ENCODE measurements around the gene USP30. TPM values are rescaled to one million over a fixed set of nuclear protein-coding genes. Genes with fewer than 3 reads are reported as not detected.
A peak's percentile ranks its signal among the peaks of the same experiment; 100 is the strongest.

Gene USP30
- polyA plus RNA-seq, 3 donors from 2014 or later: 10.2 to 17.5 (median 12.8) TPM

DNA sequence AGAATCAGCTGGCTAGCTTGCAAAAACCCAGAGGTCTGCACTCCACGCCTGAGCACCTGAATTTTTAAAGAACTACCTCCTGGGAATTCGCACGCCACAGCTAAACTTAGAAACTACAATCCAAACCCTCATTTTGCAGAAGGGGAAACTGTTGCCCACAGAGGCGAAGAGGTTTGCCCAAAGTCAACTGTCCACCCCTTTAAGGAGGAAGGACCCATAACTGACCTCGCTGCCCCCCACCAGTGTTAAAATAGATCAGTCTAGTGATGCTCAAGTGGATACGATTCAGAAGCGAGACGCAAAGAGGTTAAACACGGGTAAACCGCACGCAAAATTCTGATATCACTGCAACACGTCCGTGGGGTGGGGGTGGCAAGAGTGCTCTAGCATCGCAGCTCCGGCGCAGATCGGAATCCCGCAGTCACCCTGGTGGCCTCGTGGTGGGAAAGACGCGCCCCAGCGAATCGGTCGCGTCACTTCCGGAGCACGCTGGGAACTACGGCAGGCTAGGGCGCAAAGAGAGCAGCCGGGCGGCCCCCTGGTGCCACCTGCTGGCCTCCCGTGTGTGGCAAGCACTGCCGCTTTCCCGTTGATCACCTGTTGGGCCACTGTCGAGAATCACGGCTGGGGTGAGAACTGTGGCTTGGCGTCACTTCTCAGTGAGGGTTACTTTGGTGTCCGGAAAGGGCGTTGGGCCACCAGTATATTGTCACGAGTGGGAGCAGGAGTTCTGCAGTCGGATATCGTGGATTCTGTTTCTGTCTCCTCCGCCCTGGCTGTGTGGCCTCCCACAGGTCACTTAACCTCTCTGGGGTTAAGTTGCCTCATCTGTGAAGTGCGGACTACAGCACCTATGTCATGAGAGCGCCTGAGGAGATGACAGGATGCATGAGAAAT, 40.9 kb downstream of the USP30 start, which contains the start of gene ALKBH2:
Gene ALKBH2 (minus strand): TSS at position 451 of the 897 bp plus-strand sequence. CDS start 686 bp downstream, outside the sequence.
- peak within 1 kb of the TSS; percentile 83 to 90 (median 89) for H3K4me3 Mint-ChIP-seq
- peak within 1 kb of the TSS; percentile 94 to 98 (median 96) for H3K27ac Mint-ChIP-seq
- H3K9me3 Mint-ChIP-seq: no peaks in the 10 kb centered on the region
- peaks cover 0 to 8% (median 0%) of the 10 kb centered on the region in 3 donors for H3K36me3 Mint-ChIP-seq
- peak; percentile 96 to 97 (median 97) for DNase-seq
- H3K27me3 Mint-ChIP-seq (ENCODE audit: low read depth in 3 of 3): peaks cover 9 to 16% (median 14%) of the 10 kb centered on the region in 3 donors
- H3K4me1 Mint-ChIP-seq: peaks cover 26 to 39% of the 10 kb centered on the region in 2 donors

DNA sequence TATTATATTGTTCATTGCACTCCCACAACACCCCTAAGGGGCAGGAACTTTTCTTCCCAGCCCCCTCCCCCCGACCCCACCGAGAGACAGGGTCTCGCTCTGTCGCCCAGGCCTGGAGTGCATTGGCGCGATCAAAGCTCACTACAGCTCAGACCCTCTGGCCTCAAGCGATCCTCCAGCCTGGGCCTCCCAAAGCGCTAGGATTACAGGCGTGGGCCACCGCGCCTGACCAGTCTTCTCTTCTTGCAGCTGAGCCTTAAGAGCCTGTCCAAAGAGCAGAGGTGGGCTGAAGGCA, 44.7 kb downstream of the USP30 start:
- peaks cover 47 to 60% of the 10 kb centered on the region in 2 donors for H3K4me1 Mint-ChIP-seq
- no peak for DNase-seq
- no peaks in the 10 kb centered on the region for H3K9me3 Mint-ChIP-seq
- no peak overlapping the region for H3K27ac Mint-ChIP-seq
- H3K27me3 Mint-ChIP-seq (ENCODE audit: low read depth in 3 of 3): peaks cover 9 to 17% (median 15%) of the 10 kb centered on the region in 3 donors
- H3K36me3 Mint-ChIP-seq: no peaks in the 10 kb centered on the region
- H3K4me3 Mint-ChIP-seq: peak overlapping the region in 4 of 5 donors; percentile 21 to 49 (median 38)

DNA sequence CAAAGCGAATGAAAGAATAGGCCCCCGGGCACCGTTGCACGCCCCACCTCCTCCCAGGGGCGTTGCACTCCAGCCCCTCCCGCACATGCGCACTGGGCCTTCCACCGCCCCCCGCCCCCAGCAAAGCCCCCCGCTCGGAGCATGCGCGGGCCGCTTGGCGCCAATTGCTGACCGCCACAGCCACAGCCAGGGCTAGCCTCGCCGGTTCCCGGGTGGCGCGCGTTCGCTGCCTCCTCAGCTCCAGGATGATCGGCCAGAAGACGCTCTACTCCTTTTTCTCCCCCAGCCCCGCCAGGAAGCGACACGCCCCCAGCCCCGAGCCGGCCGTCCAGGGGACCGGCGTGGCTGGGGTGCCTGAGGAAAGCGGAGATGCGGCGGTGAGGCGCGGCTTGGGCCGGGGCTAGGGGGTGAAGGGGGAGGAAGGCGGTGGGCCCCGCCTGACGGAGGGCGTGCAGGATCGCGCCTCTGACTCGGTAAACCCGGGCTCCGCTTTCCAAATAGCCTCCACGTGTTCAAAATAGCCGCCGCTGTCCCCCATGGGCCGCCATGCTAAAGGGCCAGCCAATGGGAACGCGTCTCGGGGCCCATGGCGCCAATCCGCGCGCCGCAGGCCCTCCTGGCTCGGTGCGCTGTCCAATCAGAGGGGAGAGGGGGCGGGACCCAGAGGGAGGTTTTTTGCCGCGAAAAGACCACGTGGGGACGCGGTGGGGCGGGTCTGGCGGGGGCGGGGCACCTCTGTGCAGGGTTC, 45.2 kb downstream of the USP30 start, which contains the start of gene UNG:
Gene UNG (plus strand): TSS at position 163 of the 748 bp plus-strand sequence. CDS start 83 bp downstream, at position 246.
- peaks cover 0 to 3% (median 2%) of the 10 kb centered on the region in 3 donors for H3K36me3 Mint-ChIP-seq
- peaks cover 42 to 55% of the 10 kb centered on the region in 2 donors for H3K4me1 Mint-ChIP-seq
- H3K9me3 Mint-ChIP-seq: no peaks in the 10 kb centered on the region
- H3K27me3 Mint-ChIP-seq (ENCODE audit: low read depth in 3 of 3): peaks cover 9 to 17% (median 15%) of the 10 kb centered on the region in 3 donors
- peak; percentile 94 to 95 (median 95) for DNase-seq
- peak within 1 kb of the TSS; percentile 85 to 92 (median 87) for H3K4me3 Mint-ChIP-seq
- peak within 1 kb of the TSS; percentile 82 to 97 (median 94) for H3K27ac Mint-ChIP-seq

DNA sequence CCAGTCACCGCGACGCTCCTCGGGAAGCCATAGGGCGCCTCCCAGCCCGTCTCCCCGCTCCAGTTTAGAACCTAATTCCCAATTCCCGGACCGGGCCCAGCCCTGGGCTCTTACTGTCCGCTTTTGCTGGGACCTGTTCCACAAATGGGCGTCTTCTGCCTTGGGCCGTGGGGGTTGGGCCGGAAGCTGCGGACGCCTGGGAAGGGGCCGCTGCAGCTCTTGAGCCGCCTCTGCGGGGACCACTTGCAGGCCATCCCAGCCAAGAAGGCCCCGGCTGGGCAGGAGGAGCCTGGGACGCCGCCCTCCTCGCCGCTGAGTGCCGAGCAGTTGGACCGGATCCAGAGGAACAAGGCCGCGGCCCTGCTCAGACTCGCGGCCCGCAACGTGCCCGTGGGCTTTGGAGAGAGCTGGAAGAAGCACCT, 45.8 kb downstream of the USP30 start:
- peaks cover 1 to 4% (median 3%) of the 10 kb centered on the region in 3 donors for H3K36me3 Mint-ChIP-seq
- peak overlapping the region; percentile 85 to 92 (median 87) for H3K4me3 Mint-ChIP-seq
- no peaks in the 10 kb centered on the region for H3K9me3 Mint-ChIP-seq
- H3K27me3 Mint-ChIP-seq (ENCODE audit: low read depth in 3 of 3): peaks cover 6 to 14% (median 13%) of the 10 kb centered on the region in 3 donors
- DNase-seq: no peak
- peaks cover 36 to 49% of the 10 kb centered on the region in 2 donors for H3K4me1 Mint-ChIP-seq
- H3K27ac Mint-ChIP-seq: peak overlapping the region; percentile 82 to 97 (median 94)

DNA sequence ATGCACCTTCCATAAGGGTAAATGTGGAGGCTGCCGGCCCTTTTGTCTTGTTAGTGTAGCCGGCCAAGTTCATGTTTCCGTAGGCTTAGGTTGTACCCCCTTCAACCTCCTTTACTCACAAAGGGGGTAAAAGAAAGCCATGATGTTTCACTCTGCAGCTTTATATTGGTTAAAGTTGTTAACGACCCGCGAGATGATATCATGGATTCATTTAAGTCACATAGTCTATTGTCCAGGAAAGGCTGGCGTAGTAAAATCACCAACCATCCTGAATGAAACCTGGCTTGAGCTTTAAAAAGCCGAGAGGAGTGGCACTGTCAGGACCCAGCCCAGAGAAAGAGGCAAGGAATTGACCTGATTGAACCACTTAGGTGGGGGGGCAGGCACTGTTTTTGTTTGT, 46.3 kb downstream of the USP30 start:
- peaks cover 3 to 8% (median 4%) of the 10 kb centered on the region in 3 donors for H3K36me3 Mint-ChIP-seq
- H3K4me1 Mint-ChIP-seq: peaks cover 31 to 45% of the 10 kb centered on the region in 2 donors
- H3K27ac Mint-ChIP-seq: peak overlapping the region; percentile 82 to 97 (median 94)
- no peak for DNase-seq
- peak overlapping the region; percentile 85 to 92 (median 87) for H3K4me3 Mint-ChIP-seq
- H3K9me3 Mint-ChIP-seq: no peaks in the 10 kb centered on the region
- H3K27me3 Mint-ChIP-seq (ENCODE audit: low read depth in 3 of 3): peaks cover 5 to 10% (median 8%) of the 10 kb centered on the region in 3 donors

DNA sequence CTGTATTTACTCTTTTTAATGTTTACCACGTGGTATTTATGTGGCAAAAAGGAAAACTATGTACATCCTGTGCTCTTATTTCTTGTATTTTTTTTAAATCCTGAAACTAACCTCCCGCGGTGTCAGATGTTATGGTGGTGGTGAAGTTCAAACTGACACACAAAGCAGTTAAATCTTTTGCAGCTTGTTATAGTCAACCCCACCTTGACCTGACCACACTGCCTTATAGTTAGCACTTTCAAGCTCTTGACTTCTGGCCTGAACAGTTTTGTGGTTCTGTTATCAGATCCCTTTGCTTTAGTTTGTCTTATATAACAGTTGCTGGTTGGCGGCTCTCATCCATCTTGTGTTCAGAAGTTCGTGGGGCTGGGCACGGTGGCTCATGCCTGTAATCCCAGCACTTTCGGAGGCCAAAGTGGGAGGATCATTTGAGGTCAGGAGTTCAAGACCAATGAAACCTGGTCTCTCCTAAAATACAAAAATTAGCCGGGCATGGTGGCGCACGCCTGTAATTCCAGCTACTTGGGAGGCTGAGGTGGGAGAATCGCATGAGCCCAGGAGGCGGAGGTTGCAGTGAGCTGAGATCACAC, 47.1 kb downstream of the USP30 start:
- H3K27ac Mint-ChIP-seq: peak overlapping the region; percentile 82 to 97 (median 94)
- H3K27me3 Mint-ChIP-seq (ENCODE audit: low read depth in 3 of 3): peaks cover 5 to 9% (median 6%) of the 10 kb centered on the region in 3 donors
- H3K4me3 Mint-ChIP-seq: peak overlapping the region; percentile 85 to 92 (median 87)
- H3K9me3 Mint-ChIP-seq: no peaks in the 10 kb centered on the region
- peaks cover 7 to 12% (median 8%) of the 10 kb centered on the region in 3 donors for H3K36me3 Mint-ChIP-seq
- peaks cover 28 to 36% of the 10 kb centered on the region in 2 donors for H3K4me1 Mint-ChIP-seq
- peak; percentile 43 to 64 (median 56) for DNase-seq

DNA sequence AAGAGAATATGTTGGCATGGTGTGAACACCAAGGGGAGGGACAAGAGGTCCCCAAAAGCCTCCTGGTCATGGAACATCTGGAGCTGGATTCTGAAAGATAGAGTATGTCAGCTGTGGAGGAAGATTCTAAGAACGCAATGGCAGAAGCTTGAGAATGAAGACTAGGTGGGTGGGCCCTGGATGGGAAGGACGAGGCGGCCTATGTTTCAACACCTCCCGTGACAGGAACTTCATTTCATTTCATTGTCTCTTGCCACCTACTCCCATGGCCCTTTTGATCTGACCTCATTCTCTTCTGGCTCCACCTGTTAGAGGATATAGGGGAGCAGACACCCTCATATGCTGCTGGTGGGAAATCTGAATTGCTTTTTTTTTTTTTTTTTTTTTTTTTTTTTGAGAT, 48.4 kb downstream of the USP30 start:
- peaks cover 14 to 18% (median 16%) of the 10 kb centered on the region in 3 donors for H3K36me3 Mint-ChIP-seq
- peaks cover 5 to 9% (median 6%) of the 10 kb centered on the region in 3 donors for H3K27me3 Mint-ChIP-seq (ENCODE audit: low read depth in 3 of 3)
- peak overlapping the region in 4 of 5 donors; percentile 7 to 92 (median 48) for H3K4me3 Mint-ChIP-seq
- peak overlapping the region; percentile 82 to 97 (median 94) for H3K27ac Mint-ChIP-seq
- no peaks in the 10 kb centered on the region for H3K9me3 Mint-ChIP-seq
- peaks cover 28 to 35% of the 10 kb centered on the region in 2 donors for H3K4me1 Mint-ChIP-seq
- DNase-seq: no peak

DNA sequence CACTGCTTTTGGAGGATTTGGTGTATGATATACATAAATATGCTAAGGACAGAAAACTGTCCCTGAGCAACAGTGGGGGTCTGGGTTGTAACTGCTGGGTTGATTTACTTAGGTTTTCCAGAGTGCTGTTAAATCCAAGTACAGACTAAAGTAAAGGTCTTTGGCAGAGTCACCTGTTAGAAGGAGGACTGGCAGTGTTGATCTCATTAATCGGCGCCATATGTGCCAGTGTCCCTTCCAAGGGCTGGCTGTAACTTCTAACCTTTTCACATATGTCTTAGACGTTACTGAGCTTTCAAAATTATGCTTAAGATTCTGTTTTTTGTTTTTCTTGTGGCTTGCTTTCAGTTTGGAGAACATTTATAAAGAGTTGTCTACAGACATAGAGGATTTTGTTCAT, 50.1 kb downstream of the USP30 start:
- DNase-seq: no peak
- Mint-ChIP-seq H3K4me1 (peaks cover 28 to 34% of the 10 kb centered on the region in 2 donors), H3K9me3 (no peaks in the 10 kb centered on the region), H3K36me3 (peaks cover 17 to 21% (median 18%) of the 10 kb centered on the region in 3 donors), H3K27ac (no peak overlapping the region), H3K4me3 (no peak overlapping the region), H3K27me3 (ENCODE audit: low read depth in 3 of 3) (peaks cover 5 to 9% (median 6%) of the 10 kb centered on the region in 3 donors)

DNA sequence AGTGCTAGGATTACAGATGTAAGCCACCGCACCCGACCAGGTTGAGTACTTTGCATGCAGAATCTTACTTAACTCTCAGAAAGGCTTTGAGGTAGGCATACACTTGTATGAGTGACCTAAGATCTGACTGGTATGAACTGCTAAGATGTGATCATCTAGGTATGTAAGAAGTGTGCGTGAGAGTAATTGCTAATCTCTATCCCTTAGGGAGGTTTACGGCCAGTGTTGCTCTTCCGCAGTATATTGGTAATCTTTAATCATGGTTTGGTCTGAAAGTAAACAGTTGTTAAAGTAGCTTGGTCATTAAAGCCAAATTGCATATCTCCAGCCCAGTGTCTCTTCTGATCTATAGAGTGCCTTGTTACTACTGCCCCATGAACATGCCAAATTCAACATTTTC, 52.8 kb downstream of the USP30 start:
- DNase-seq: no peak
- Mint-ChIP-seq H3K36me3 (peaks cover 18 to 37% (median 24%) of the 10 kb centered on the region in 3 donors), H3K9me3 (no peaks in the 10 kb centered on the region), H3K4me1 (peaks cover 7 to 8% of the 10 kb centered on the region in 2 donors), H3K4me3 (no peak overlapping the region), H3K27ac (no peak overlapping the region), H3K27me3 (ENCODE audit: low read depth in 3 of 3) (peaks cover 0 to 1% (median 0%) of the 10 kb centered on the region in 3 donors)

DNA sequence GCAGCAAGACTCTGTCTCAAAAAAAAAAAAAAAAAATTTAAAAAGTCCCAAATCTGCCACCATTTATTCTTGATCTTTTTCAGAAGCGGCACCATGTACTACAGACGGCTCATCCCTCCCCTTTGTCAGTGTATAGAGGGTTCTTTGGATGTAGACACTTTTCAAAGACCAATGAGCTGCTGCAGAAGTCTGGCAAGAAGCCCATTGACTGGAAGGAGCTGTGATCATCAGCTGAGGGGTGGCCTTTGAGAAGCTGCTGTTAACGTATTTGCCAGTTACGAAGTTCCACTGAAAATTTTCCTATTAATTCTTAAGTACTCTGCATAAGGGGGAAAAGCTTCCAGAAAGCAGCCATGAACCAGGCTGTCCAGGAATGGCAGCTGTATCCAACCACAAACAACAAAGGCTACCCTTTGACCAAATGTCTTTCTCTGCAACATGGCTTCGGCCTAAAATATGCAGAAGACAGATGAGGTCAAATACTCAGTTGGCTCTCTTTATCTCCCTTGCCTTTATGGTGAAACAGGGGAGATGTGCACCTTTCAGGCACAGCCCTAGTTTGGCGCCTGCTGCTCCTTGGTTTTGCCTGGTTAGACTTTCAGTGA, 57.5 kb downstream of the USP30 start:
- Mint-ChIP-seq H3K4me1 (peaks cover 1 to 5% of the 10 kb centered on the region in 2 donors), H3K27me3 (ENCODE audit: low read depth in 3 of 3) (peaks cover 0 to 2% (median 0%) of the 10 kb centered on the region in 3 donors), H3K27ac (peak overlapping the region in 5 of 6 donors; percentile 10 to 87 (median 67)), H3K9me3 (no peaks in the 10 kb centered on the region), H3K36me3 (peaks cover 6 to 27% (median 17%) of the 10 kb centered on the region in 3 donors), H3K4me3 (peak overlapping the region in 1 of 5 donors; percentile 42)
- no peak for DNase-seq

DNA sequence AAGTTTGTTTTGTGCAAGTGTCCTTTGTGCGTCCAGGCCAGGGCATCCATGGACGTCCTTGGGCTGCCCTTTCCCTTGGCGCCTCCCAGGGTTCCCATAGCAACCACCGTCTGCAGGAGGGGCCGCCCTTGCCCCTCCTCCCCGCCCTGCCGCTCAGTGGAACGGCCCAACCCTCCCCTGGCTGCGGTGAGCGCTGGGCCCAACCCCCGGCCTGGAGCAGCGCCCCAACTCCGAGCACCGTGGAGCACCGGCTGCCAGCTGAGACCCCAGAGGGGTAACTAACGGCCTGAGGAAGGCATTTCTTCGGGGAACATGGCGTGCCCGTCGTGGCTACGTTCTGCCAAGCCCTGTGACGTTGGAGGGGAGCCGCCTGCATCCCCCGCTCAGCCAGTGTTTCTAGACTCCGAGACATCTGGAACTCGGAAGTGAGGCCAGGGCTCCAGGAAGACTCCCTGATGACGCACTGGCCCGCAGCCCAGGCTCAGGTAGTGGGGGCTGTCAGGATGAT, 58.7 kb downstream of the USP30 start:
- H3K36me3 Mint-ChIP-seq: peaks cover 0 to 17% (median 7%) of the 10 kb centered on the region in 3 donors
- H3K27ac Mint-ChIP-seq: peak overlapping the region in 5 of 6 donors; percentile 40 to 72 (median 60)
- H3K4me1 Mint-ChIP-seq: peaks cover 1 to 10% of the 10 kb centered on the region in 2 donors
- peaks cover 0 to 2% (median 0%) of the 10 kb centered on the region in 3 donors for H3K27me3 Mint-ChIP-seq (ENCODE audit: low read depth in 3 of 3)
- peak overlapping the region; percentile 34 to 77 (median 72) for H3K4me3 Mint-ChIP-seq
- DNase-seq: peak; percentile 18 to 46 (median 41)
- no peaks in the 10 kb centered on the region for H3K9me3 Mint-ChIP-seq

DNA sequence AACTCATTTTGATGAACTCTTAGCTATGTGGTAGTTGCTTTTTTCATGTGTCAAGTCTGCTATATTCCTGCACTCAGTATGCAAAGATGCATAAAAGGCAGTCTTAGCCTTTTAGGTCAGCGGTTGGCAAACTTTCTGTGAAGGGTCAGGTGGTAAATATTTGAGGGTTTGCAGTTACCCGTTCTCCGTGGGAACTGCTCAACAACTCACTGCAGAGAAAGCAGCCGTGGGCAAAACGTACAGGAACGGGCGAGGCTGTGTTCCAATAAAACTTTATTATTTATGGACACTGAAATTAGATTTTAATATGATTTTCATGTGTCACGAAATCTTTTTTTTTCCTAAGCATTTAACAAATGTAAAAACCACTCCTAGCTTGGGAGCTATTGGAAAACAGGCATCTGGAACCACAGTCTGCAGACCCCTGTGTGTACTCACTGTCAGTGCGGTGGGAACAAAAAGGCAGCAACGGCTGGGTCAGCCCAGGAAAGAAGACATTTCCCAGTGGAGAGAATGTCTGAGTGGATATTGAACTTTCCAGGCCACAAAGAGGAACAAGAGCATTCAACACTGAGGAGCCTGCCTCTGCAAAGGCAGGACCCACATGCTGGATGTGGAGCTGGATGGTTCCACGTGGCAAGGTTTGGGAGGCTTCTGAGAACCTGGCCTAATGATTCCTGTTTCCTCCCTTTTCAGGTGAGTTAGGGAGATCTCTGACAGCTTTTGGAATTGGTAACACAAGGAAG, 60.5 kb downstream of the USP30 start:
- Mint-ChIP-seq H3K27ac (no peak overlapping the region), H3K4me1 (peaks cover 1 to 10% of the 10 kb centered on the region in 2 donors), H3K36me3 (peaks cover 0 to 12% (median 4%) of the 10 kb centered on the region in 3 donors), H3K4me3 (no peak overlapping the region), H3K27me3 (ENCODE audit: low read depth in 3 of 3) (peaks cover 0 to 2% (median 0%) of the 10 kb centered on the region in 3 donors), H3K9me3 (no peaks in the 10 kb centered on the region)
- no peak for DNase-seq
